GM21619 (cell line): Measurements from ENCODE around the gene SLC35F1.

Experiments used
- ATAC-seq: cut with Tn5 transposase; IDR thresholded peaks from one replicate; pipeline ENCODE4 v1.9.1; 2021; ENCODE audit not compliant: unreplicated experiment

SLC35F1 gene

DNA sequence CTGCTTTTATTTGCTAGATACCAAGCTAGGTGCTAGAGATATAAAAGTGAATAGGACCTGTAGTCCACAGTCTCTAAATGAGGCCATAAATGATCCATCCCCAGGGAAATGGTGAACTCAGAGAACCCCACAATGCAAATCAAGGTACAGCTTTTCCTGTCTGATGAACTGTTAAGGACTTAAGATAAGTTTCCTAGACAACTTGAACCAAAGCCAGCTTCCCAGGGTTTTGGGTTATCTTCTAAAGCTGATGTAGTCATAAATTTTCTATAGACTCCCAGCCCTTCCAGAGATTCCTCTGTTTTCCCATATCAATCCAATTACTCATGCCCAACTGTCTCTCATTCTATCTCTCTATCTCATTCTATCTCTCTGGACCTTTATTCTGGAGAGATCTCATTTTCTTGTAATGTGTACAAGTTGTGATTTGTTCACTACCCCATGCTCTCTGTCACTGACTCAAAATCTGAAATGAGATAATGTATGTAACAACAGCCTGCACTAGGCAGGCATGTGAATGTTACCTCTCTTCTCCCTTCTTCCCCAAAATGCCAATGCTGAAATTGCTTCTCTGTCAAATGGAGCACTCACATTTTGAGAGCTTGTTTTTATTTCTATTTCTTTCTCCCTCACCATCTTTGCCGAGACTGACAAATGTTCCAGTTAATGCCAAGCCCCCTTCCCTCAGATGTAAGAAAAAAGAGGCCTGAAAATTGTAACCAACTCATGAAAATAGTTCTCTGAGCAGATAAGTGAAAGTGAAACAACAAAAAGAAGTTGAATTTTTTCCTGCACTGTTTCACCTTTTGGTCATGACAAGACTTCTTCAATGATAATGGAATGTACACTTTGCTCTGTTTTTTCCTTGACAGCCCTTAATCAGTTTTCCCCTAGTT, 279.9 kb downstream of the SLC35F1 start:
- peak; percentile 52 for ATAC-seq

DNA sequence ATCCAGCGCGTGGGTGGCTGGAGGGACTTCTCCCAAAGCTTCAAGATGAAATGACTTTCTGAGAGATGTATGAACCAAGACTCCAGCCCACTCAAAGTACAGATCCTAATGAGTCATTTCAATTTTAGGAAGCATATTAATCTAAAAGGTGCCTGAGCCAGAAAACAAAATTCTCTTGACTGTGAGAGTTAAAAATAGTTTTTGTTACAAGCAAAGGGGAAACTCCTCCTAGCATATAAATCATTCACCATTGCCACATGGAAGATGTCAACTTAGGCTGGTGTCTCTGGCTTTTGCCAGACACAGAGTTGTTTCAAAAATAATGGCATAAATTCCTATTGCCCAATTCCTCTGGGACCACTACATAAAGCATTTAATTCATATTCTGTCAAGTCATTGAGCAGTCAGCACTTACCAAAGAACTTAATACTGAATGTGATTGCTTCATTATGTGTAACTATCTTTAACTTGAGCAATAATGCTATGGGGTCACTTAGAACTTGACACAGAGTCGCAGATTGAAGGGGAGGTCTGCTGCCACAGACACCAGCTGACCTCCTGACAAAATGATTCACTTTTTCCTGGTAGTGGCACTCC, 280.6 kb downstream of the SLC35F1 start:
- ATAC-seq = peak; percentile 31

DNA sequence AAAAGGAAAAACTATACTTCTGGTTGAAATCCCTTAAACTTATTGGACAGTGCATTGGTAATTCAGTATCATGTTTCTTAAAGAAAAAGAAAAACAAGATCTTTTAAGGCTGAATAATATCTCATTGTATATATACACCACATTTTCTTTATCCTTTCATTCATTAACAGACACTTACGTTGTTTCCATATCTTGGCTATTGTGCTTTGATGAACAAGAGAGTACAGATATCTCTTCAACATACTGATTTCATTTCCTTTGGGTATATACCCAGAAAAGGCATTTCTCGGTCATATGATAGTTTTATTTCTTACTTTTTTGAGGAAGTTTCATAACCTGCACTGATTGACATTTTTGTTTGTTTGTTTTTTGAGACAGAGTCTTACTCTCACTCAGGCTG, 281.5 kb downstream of the SLC35F1 start:
- ATAC-seq = no peak

DNA sequence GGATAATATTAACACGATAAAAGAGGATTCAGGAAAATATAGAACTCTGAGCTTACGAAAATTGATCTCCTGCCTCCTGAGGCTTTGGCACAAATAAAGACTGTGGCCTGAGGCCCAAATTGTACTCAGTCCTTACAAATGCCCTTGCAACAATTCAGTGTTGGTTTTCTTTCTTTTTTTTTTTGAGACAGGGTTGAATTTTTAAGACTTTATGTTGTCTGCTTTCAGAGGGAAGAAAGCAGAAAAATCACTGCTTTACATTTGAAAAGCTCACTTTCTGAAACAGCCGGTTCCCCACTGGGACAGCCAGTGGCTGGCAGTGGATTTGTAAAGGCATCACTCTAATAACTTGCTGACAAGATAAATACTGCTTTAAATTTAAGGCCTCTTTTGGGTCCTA, 290.5 kb downstream of the SLC35F1 start:
- ATAC-seq = no peak

- no peak for ATAC-seq
Observed at GRCh38 chr6:118198746-118199145, 291.7 kb downstream of the SLC35F1 start.

- no peak for ATAC-seq
Observed at GRCh38 chr6:118200160-118200559, 293.1 kb downstream of the SLC35F1 start.

DNA sequence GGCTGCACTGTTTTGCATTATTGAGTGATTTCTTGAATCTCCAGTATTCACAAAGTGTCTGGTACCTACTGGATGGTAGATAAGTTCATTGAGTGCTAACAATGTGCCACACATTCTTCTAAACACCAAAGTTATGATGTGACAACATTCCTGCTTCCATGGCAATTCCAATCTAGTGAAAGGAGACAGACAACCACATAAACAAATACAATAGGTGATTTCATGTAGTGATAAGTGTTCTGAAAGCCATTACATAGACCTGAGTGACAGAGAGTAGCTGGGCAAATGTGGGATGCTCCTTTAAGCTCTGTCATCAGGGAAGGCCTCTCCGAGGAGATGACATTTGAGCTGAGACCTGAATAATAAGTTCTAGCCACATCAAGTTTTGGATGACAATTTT, 295.5 kb downstream of the SLC35F1 start:
- no peak for ATAC-seq

DNA sequence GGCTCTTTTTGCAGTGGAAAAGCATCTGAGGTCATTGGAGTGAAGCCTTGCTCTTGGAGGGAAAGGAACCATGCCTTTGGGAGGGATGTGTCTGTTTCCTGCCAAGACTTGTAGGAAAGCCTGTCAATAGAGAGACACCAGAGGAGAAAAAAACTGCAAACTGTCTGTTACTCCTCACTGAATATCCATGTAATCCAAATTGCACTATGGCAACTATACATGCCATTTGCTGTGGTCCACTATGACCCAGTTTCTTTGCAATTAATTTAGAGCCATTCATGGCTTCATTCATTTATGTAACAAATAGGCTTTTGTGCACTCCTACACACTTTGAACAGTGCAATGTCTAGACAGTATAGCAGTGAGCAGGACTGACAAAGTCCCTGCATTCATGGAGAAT, 296.5 kb downstream of the SLC35F1 start:
- ATAC-seq = no peak

DNA sequence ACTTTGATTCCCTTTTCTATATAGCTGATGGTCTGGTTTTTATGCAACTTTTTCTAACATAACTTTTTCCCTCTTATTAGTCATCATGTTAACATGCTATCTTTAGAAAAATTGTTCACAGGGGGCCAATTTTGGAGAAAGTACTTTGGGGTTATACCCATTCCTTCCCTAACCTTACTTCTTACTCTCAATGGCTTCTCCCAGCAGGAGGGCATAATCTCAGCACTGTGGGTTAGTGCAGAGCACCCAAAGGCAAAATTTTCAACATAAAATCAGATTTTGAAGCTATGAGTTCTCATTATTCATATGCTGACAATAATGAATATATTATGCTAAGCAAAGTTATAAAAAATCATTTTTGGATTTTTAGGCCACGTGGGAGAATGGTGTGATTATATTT, 299.2 kb downstream of the SLC35F1 start:
- ATAC-seq = no peak

- ATAC-seq = no peak
Observed at GRCh38 chr6:118207947-118208346, 300.9 kb downstream of the SLC35F1 start.

DNA sequence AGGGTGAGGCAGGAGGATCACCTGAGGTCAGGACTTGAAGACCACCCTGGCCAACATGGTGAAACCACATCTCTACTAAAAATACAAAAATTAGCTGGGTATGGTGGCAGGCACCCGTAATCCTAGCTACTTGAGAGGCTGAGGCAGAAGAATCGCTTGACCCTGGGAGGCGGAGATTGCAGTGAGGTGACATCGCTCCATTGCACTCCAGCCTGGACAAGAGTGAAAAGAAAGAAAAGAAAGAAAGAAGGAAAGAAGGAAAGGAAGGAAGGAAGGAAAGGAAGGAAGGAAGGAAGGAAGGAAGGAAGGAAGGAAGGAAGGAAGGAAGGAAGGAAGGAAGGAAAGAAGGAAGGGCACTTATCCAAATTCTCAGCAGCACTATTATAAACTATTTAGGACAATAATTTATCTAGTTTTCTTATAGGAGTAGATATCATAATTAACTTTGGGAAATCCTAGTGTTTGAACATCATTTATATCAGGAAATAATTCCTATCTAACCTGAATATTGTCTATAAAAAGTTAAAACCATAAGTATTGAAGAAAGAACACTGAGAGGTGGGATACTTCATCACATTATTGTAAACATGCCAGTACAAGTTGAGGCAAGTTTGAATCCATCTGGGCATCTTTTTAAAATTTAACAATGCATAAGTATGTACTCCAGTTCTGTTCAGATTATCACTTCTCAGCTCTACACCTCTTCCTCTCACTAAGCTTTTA, 305.5 kb downstream of the SLC35F1 start:
- no peak for ATAC-seq

DNA sequence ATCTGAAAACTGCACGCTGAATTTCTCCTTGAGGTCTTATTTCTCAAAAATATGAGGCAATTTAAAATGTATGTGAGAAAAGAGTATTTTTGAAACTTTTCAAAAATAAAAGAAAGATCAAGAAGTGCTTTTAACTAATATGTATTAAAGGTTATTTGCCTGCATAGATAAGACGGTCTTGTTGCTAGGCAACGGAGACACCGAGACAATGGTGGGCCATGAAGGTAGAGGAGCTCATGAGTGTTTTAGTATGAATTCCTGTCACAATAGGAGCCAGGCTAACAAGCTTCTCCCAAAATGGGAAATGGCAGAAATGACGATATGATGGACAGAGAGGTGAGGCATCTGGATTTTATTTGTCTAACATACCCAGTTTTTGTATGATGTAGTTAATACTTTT, 308.2 kb downstream of the SLC35F1 start:
- no peak for ATAC-seq

DNA sequence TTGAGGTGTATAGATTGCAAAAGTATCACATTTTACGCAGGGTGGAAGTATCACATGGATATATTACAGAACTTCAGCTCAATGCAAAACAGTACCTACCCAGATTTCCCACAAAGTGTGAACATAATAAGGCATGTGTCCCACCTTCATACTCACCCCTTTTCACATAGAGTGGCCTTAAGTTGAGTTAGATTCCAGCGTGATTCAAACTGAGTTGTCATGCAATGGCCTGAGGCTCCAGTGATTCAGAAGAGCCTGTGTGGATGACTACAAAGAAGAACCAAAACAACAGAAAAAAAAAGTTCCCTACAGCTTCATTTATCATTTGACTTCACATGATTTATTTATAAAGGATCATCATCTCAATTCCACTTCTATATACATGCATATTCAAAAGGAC, 309.7 kb downstream of the SLC35F1 start:
- no peak for ATAC-seq

- no peak for ATAC-seq
Observed at GRCh38 chr6:118218156-118218555, 311.1 kb downstream of the SLC35F1 start.

DNA sequence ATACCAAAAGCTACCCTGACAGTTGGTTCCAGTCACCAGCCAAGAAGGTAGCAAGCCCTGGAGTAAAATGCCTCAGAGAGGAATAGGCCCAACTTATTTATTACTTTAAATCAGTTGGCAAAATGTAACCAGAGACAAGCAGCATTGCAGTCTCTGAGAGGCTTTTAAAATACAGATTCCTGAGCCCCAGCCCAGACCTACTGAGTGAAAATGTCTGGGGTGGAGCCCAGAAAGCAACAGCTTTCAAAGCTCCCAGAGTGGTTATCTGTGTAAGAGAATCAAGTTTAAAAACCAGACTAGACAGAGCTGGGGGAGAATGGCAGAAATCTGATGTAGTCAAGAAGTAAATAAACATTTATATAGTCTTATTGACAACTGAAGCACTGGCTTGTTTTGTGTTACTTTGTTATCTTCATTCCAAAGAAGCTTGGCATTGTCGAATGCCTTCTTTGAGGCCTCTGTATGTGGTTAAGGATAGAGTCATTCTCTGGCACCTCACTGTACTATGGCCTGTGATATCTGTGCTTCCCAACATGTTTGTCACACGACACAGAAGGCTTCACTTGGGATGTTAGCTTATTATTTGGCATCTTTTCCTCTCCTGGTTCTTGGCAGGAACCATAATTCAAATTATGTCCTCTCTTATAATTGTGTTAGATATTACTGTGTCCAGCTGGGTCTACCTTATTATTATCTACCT, 313.5 kb downstream of the SLC35F1 start:
- ATAC-seq = no peak

DNA sequence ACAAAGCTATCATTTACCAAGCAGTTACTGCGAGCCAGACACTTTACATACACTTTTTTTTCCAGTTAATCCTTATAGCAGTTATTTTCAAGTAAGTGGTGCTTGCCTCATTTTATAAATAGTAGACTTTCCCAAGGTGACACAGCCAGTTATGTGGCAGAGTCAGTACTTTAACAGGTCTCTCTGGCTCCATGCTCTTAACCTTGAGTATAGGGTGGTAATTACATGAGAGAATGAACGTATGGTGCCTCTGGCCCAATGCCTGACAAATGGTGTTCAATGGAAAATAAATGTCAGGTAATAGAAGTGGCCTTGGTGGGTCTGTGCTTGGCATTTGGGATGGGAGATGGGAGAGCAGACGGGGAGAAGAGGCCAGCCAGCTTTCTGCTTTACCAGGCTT, 316.3 kb downstream of the SLC35F1 start:
- ATAC-seq = no peak

- ATAC-seq = no peak
Observed at GRCh38 chr6:118228886-118229285, 321.8 kb downstream of the SLC35F1 start.

- peak; percentile 81 for ATAC-seq
Observed at GRCh38 chr6:118240878-118241528, 333.9 kb downstream of the SLC35F1 start.

- no peak for ATAC-seq
Observed at GRCh38 chr6:118246406-118246805, 339.3 kb downstream of the SLC35F1 start.

- ATAC-seq = no peak
Observed at GRCh38 chr6:118248171-118248570, 341.1 kb downstream of the SLC35F1 start.

DNA sequence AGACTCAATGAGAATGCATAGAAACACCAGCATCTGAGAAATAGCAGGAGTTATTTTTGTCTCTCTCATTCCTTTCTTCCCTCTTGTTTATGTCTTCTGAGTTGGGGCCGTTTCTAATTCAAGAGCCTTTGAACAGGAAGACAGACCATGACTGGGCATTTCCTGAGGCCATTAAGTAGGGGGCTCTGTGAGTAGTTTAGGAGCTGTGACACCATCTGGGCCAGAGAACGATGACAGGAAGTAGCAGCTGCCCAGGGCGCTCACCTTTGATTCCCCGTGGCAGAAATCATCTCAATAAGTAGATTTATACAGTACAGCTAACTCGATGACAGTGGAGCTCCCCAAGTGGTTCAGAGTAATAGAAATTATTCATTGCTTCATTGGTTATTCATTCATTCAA, 342.6 kb downstream of the SLC35F1 start:
- no peak for ATAC-seq
